Right lung (tissue), 5 donors: ENCODE data around the gene CATSPERZ. TPM values are rescaled to one million over a fixed set of nuclear protein-coding genes. Genes with fewer than 3 reads are reported as not detected.

Experiments used
- DNase-seq, 2 donors: peaks; one replicate each; pipeline ENCODE4 v3.0.0-alpha.2; 2013
- polyA plus RNA-seq, 5 donors: library from polyadenylated mRNA; unstranded; fragments of 120-200 nt; gene quantifications; one replicate each; pipeline versions ENCODE4 v1.2.1 to v1.2.3, GENCODE V29; 2013; ENCODE audit warnings: inconsistent platforms in 1 of 5, low replicate concordance in 1 of 5; ENCODE audit not compliant: insufficient read length in 5 of 5, insufficient read depth in 1 of 5

CATSPERZ gene
- polyA plus RNA-seq, 5 donors = 0.15 to 0.33 (median 0.28) TPM; not detected in 2

GRCh38 chr11:64263947-64264317, 36.2 kb upstream of the CATSPERZ start:
- DNase-seq = no peak

- no peak for DNase-seq
These were observed 35.7 kb upstream of the CATSPERZ start for GRCh38 chr11:64264371-64264852.

- DNase-seq = no peak
These were observed 34.7 kb upstream of the CATSPERZ start for GRCh38 chr11:64265176-64266160.

GRCh38 chr11:64266339-64266738, 33.8 kb upstream of the CATSPERZ start:
- no peak for DNase-seq

GRCh38 chr11:64267207-64267945, 32.8 kb upstream of the CATSPERZ start:
- DNase-seq = no peak

- peak; percentile 45 to 55 for DNase-seq
These were observed 31.9 kb upstream of the CATSPERZ start for GRCh38 chr11:64268025-64268892.

GRCh38 chr11:64268893-64269539, 31.1 kb upstream of the CATSPERZ start:
- DNase-seq = no peak

DNA sequence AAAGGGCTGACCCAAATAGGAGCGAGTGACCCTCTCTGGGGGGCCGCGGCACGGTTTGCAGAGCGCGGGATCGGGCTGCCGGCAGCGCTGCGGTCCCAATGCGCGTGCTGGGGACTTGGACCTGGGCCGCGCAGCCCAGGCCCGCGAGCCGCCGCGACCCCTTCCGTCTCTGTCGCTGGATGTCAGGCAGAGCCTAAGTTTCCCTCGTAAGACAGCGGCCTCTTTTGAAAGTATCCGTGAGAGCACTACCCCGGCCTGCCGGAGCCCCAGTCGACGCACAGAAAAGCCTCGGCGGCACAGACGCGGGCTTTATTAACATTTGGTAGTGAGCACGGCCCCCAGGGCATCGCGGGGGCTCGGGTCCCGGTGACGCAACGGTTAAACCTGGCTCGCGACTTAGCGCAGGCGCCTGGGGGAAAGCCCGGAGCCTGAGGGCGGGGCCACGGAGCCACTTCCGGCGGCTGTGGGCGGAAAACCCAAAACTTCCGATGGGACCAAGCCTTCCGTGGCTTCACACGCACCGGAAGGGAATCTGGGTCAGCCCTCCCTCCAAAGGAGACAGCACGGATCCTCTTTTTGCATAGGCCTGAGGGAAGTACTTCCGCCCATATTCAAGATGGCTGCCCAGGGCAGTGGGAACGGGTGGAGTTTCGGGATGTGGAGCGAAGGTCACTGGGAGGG, 30.5 kb upstream of the CATSPERZ start:
- peak; percentile 99 for DNase-seq

- DNase-seq = no peak
These were observed 24.9 kb upstream of the CATSPERZ start for GRCh38 chr11:64275031-64275800.

GRCh38 chr11:64275841-64276240, 24.3 kb upstream of the CATSPERZ start:
- DNase-seq = no peak

DNA sequence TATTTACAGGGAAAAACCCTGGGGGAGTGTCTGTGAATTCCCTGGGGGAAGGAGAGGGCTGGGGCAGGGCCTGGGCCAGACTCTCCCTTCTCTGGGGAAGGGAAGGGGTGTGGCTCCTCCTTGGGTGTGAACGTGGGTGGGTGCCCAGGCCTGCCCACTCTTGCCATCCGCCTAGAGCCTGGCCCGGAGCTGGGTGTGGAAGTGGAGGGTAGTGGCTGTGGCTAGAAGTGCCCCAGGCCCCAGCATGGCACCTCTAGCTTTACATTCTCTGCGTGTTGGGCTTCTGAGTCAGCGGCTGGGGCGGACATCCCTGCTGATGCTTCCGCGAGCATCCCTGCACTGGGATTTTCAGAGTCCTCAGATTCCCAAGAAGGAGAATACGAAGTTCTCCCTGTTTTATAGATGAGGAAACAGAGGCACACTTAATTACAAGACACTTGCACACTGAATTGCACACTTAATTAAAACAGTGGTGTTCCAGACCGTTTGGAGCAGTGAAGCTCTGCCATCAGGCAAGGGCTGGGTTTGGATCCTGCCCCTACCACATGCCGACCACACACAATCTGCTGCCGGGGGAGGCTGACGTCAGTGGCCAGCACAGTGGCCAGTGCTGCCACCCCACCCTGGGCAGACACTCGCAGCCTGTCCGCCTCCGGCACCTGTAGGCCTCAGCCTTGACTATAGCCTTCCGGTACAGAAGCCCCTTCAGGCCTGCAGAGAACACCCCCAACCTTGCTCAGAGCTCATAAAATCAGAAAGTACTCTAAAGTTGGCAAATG, 23.3 kb upstream of the CATSPERZ start:
- DNase-seq = no peak

GRCh38 chr11:64278576-64279190, 21.5 kb upstream of the CATSPERZ start:
- no peak for DNase-seq

DNA sequence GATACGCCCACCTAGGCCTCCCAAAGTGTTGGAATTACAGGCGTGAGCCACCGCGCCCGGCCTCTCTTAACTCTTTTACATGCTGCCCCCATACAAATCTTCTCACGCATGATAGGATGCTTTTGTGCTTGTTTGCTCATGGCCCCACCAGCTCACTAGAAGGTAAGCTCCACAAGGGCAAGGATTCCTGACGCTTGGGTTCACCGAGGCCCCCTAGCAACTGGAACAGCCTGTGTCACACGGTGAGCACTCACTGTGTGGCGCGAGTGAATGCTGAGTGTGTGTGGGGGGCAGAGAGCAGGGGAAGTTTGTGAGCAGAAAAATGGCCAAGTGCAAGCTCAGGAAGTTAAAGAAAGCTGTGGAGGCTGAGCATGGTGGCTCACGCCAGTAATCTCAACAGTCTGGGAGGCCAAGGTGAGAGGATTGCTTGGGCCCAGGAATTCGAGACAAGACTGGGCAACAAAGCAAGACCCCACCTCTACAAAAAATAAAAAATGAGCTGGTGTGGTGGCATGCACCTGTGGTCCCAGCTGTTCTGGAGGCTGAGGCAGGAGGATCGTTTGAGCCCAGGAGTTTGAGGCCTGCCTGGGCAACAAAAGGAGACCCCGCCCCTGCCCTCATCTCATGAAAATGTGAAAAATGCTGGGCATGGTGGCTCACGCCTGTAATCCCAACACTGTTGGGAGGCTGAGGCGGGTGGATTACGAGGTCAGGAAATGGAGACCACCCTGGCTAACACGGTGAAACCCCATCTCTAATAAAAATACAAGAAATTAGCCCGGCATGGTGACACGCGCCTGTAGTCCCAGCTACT, 18.0 kb upstream of the CATSPERZ start:
- no peak for DNase-seq

DNA sequence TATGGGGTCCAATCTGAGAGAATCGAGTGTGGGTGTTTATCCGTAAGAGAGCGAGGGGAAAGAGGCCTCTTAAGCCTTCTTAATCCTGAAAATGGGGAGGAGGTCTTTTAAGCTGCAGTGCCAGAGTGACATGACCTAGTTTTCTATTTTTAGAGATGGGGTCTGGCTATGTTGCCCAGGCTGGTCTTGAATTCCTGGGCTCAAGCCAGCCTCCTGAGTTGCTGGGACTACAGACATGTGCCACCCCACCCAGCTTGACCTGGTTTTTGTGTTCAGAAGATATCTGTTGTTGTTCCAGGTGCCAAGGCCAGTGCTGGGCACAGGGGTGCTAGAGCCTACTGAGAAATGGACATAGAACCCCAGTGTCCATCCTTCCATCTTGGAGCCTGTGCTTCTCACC, 17.1 kb upstream of the CATSPERZ start:
- no peak for DNase-seq

- DNase-seq = peak; percentile 91 to 92
These were observed 15.9 kb upstream of the CATSPERZ start, which contains the start of gene BAD for GRCh38 chr11:64284048-64284961. Gene BAD (minus strand): TSS chr11:64284665. CDS start chr11:64284368, 297 bp downstream.
